A549 (cell line): ENCODE results near the gene NXF3. TPM values are rescaled to one million over a fixed set of nuclear protein-coding genes. Genes with fewer than 3 reads are reported as not detected.
"Not testable (repeated sequence)": the region's sequence is repeated elsewhere in the genome, so short reads cannot be mapped to it uniquely, and the experiment has no call there.

Experiments used
- ATAC-seq, 2 experiments: fragments of 200-7000 bp in 1 of 2; fragments of >200 bp in 1 of 2; cut with Nextera tagmentation in 1 of 2; cut with Tn5 transposase in 1 of 2; 3 replicates each; pipeline versions ENCODE4 v1.8.0 to v1.9.1; 2018 to 2020; ENCODE audit warnings: mild to moderate bottlenecking in 1 of 2, moderate library complexity in 1 of 2
- CTCF ChIA-PET: fragments of 300-600 bp; sonication (Branson Sonifier 250); formaldehyde crosslinking; extraction: SDS; loops from one replicate; lab custom pipeline; 2021; ENCODE audit warnings: antibody characterized with exemption, inconsistent platforms; lab: Yijun Ruan, JAX
- POLR2A ChIA-PET: fragments of 350-600 bp; formaldehyde crosslinking; extraction: SDS; loops from one replicate; lab custom pipeline; 2021; ENCODE audit warnings: antibody characterized with exemption, inconsistent platforms; lab: Yijun Ruan, JAX
- DNase-seq, 2 experiments: peaks; one replicate each; pipeline versions ENCODE4 v3.0.0 to v3.0.0-alpha.2; 2011 to 2016; ENCODE audit warnings: low read depth in 1 of 2, low spot score in 1 of 2
- FAIRE-seq: peaks from 2 replicates; lab custom pipeline; 2011; peaks lifted over from hg19 to GRCh38; lab: Jason Lieb, UNC
- H3K27ac ChIP-seq, 2 experiments: fragments of >200 bp; sonication (Bioruptor Twin); formaldehyde crosslinking; 3 replicates each; pipeline ENCODE4 v1.5.1; 2016 to 2017
- H3K4me1 ChIP-seq: fragments of >200 bp; sonication (Bioruptor Twin); formaldehyde crosslinking; 3 replicates; pipeline ENCODE4 v1.6.1; 2016
- H3K4me2 ChIP-seq: fragments of >200 bp; sonication (Bioruptor Twin); formaldehyde crosslinking; 3 replicates; pipeline ENCODE4 v1.6.1; 2016
- H3K4me3 ChIP-seq: fragments of >200 bp; sonication (Bioruptor Twin); formaldehyde crosslinking; 3 replicates; pipeline ENCODE4 v1.5.1; 2016
- H3K9me3 ChIP-seq: fragments of >200 bp; sonication (Bioruptor Twin); formaldehyde crosslinking; 3 replicates; pipeline ENCODE4 v1.6.1; 2016
- CBX2 ChIP-seq: fragments of 200-600 bp; sonication (generic); IDR thresholded peaks from 2 replicates; pipeline ENCODE4 v1.6.1; 2016; ENCODE audit warnings: low read depth, mild to moderate bottlenecking, borderline replicate concordance
- EHF ChIP-seq: fragments of 250-450 bp; sonication (Bioruptor Pico); IDR thresholded peaks from 2 replicates; pipeline ENCODE4 v1.5.0; 2020; ENCODE audit warnings: mild to moderate bottlenecking
- FOSL2 ChIP-seq, 2 experiments: fragments of 450-650 bp in 1 of 2; fragments of >200 bp in 1 of 2; sonication (Bioruptor Twin) in 1 of 2; formaldehyde crosslinking; IDR thresholded peaks; 2 replicates each; pipeline versions ENCODE4 v1.5.0 to v1.6.1; 2016 to 2020; ENCODE audit warnings: mild to moderate bottlenecking in 1 of 2, moderate library complexity in 1 of 2
- HMGXB4 ChIP-seq: fragments of 250-450 bp; sonication (Bioruptor Pico); IDR thresholded peaks from 2 replicates; pipeline ENCODE4 v1.5.0; 2021; ENCODE audit warnings: mild to moderate bottlenecking, moderate library complexity, borderline replicate concordance
- REST ChIP-seq: fragments of 200-600 bp; sonication (generic); IDR thresholded peaks from 2 replicates; pipeline ENCODE4 v1.6.1; 2016; ENCODE audit warnings: antibody characterized with exemption, mild to moderate bottlenecking, moderate library complexity
- USF2 ChIP-seq: fragments of 450-650 bp; IDR thresholded peaks from 2 replicates; pipeline ENCODE4 v1.6.1; 2014; ENCODE audit warnings: antibody characterized with exemption
- ZFP36 ChIP-seq: fragments of 450-650 bp; IDR thresholded peaks from 2 replicates; pipeline ENCODE4 v1.6.1; 2014; ENCODE audit warnings: borderline replicate concordance; ENCODE audit not compliant: partially characterized antibody
- WGBS: methylation state at CpG from one replicate; pipeline ENCODE4 v1.1.6; 2017; ENCODE audit errors: missing lambda C conversion rate; 5-methylcytosine and 5-hydroxymethylcytosine counted together
- polyA plus RNA-seq, 4 experiments: library from polyadenylated mRNA; depleted of rRNA in 3 of 4; stranded (reverse); fragments of >200 nt; fragmentation: RNase III in 1 of 4; extraction: RNeasy Plus Mini Kit Qiagen cat#74134 plus additional on column Dnase treatment in 1 of 4; gene quantifications; 2 replicates in 3 of 4; 3 replicates in 1 of 4; pipeline ENCODE4 v1.2.3, GENCODE V29; 2011 to 2017
- TF ChIP-seq, protein P1 (sequence below): fragments of >200 bp; sonication (Bioruptor Twin); formaldehyde crosslinking; IDR thresholded peaks from 3 replicates; pipeline ENCODE4 v1.6.1; 2016
- TF ChIP-seq, protein P2 (sequence below): IDR thresholded peaks from 2 replicates; pipeline ENCODE4 v1.6.1; 2012

NXF3 gene
- polyA plus RNA-seq, 2 of the 4 experiments (the other 2 are of a cell fraction) = not detected

DNA sequence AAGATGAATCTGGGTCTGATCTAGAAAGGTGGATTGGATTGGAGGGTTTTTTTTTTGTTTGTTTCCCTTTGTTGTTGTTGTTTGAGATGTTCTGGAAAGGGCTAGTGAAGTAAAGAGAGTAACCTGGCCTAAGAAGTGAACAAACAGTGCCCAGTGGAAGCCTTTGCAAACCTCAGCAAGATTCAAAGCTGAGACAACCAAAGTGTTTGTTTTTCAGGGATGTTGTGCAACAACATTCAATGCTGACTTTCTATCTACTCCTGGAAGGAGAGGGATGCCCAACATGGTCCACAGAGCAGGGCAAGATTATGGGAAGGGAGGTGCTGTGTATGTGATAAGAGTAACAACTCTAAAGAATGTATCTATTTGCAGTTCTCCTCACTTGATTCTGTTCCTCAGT lies 40.3 kb downstream of the NXF3 start:
- Histone ChIP-seq H3K27ac (no peak overlapping the region), H3K9me3 (no peaks in the 10 kb centered on the region), H3K4me3 (no peak overlapping the region), H3K4me2 (no peak overlapping the region), H3K4me1 (no peaks in the 10 kb centered on the region)
- FAIRE-seq (no peak), DNase-seq (no peak), ATAC-seq (no peak)
- ChIA-PET POLR2A (no interaction called here), CTCF (interaction anchor here (0.6 kb wide), 1 partner anchor 242 kb away, joined by 3 read pairs; no protein-coding TSS in a partner anchor)
- TF ChIP-seq CBX2 (no peak), USF2 (no peak), FOSL2 (IDR thresholded peaks at IDR 0.05) (no peak), FOSL2 (CRISPR knock-in tag; IDR thresholded peaks at IDR 0.05) (no peak), ZFP36 (no peak), HMGXB4 (CRISPR knock-in tag) (no peak)
- TF ChIP-seq, protein P1, sequence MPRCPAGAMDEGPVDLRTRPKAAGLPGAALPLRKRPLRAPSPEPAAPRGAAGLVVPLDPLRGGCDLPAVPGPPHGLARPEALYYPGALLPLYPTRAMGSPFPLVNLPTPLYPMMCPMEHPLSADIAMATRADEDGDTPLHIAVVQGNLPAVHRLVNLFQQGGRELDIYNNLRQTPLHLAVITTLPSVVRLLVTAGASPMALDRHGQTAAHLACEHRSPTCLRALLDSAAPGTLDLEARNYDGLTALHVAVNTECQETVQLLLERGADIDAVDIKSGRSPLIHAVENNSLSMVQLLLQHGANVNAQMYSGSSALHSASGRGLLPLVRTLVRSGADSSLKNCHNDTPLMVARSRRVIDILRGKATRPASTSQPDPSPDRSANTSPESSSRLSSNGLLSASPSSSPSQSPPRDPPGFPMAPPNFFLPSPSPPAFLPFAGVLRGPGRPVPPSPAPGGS = no peak
- TF ChIP-seq, protein P2, sequence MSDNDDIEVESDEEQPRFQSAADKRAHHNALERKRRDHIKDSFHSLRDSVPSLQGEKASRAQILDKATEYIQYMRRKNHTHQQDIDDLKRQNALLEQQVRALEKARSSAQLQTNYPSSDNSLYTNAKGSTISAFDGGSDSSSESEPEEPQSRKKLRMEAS = no peak

GRCh38 chrX:103051260-103051789 lies 41.6 kb downstream of the NXF3 start:
- FAIRE-seq (no peak), ATAC-seq (no peak)
- CTCF ChIA-PET = interaction anchor here (0.6 kb wide), 1 partner anchor 154 kb away, joined by 3 read pairs; no protein-coding TSS in a partner anchor

DNA sequence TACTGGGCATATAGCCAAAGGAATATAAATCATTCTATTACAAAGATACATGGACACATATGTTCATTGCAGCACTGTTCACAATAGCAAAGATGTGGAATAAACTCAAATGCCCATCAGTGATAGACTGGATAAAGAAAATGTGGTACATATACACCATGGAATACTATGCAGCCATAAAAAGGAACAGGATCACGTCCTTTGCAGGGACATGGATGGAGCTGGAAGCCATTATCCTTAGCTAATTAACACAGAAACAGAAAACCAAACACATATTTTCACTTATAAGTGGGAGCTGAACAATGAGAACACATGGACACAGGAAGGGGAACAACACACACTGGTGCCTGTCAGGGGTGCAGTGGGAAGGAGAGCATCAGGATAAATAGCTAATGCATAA lies 59.6 kb downstream of the NXF3 start:
- H3K9me3 ChIP-seq, H3K4me2 ChIP-seq, POLR2A ChIA-PET, H3K27ac ChIP-seq, DNase-seq, H3K4me1 ChIP-seq, CTCF ChIA-PET, ATAC-seq, H3K4me3 ChIP-seq: not testable (repeated sequence)
- peak; percentile 73 for FAIRE-seq
- 0% methylated on average over 1 of the region's 1 CpG for WGBS

More at GRCh38 chrX:103051260-103051789, 41.6 kb downstream of the NXF3 start:
- H3K4me3 ChIP-seq = no peak overlapping the region
- no peak overlapping the region for H3K27ac ChIP-seq
- DNase-seq = no peak
- POLR2A ChIA-PET = no interaction called here
- WGBS = 8% methylated on average over 8 of the region's 8 CpGs
- no peaks in the 10 kb centered on the region for H3K4me1 ChIP-seq
- H3K4me2 ChIP-seq = no peak overlapping the region
- no peaks in the 10 kb centered on the region for H3K9me3 ChIP-seq
- no peak for TF ChIP-seq FOSL2 (IDR thresholded peaks at IDR 0.05)
- TF ChIP-seq FOSL2 (CRISPR knock-in tag; IDR thresholded peaks at IDR 0.05) = no peak
- no peak for TF ChIP-seq EHF (CRISPR knock-in tag)
- TF ChIP-seq REST = peak; percentile 16; the same call in 1 of the 2 replicates

Other genes with a start within 250 kb of the NXF3 start
- gene RAB40AL, start 155.9 kb downstream of the NXF3 start, polyA plus RNA-seq (2011; rRNA removed) = 0.48 and 1.1 TPM in 2 replicates
- gene RAB40AL, start 155.9 kb downstream of the NXF3 start, polyA plus RNA-seq (2017; fragmentation: RNase III; extraction: RNeasy Plus Mini Kit Qiagen cat#74134 plus additional on column Dnase treatment) = 0.09 TPM in 2 of 3 replicates, not detected in the other
- not detected in 2 replicates for gene BEX1, start 29.0 kb downstream of the NXF3 start, polyA plus RNA-seq (2011; rRNA removed)
- gene BEX1, start 29.0 kb downstream of the NXF3 start, polyA plus RNA-seq (2017; fragmentation: RNase III; extraction: RNeasy Plus Mini Kit Qiagen cat#74134 plus additional on column Dnase treatment) = not detected in 3 replicates
- 1.7 and 2.4 TPM in 2 replicates for gene BEX4, start 122.0 kb upstream of the NXF3 start, polyA plus RNA-seq (2011; rRNA removed)
- 0.51 to 0.85 TPM (median 0.75 TPM) in 3 replicates for gene BEX4, start 122.0 kb upstream of the NXF3 start, polyA plus RNA-seq (2017; fragmentation: RNase III; extraction: RNeasy Plus Mini Kit Qiagen cat#74134 plus additional on column Dnase treatment)
- gene TCEAL8, start 162.0 kb upstream of the NXF3 start, polyA plus RNA-seq (2011; rRNA removed) = 41.0 and 59.4 TPM in 2 replicates
- gene TCEAL8, start 162.0 kb upstream of the NXF3 start, polyA plus RNA-seq (2017; fragmentation: RNase III; extraction: RNeasy Plus Mini Kit Qiagen cat#74134 plus additional on column Dnase treatment) = 37.1 to 47.9 TPM (median 45.5 TPM) in 3 replicates
- gene TCEAL5, start 183.6 kb upstream of the NXF3 start, polyA plus RNA-seq (2011; rRNA removed) = not detected in 2 replicates
- gene TCEAL5, start 183.6 kb upstream of the NXF3 start, polyA plus RNA-seq (2017; fragmentation: RNase III; extraction: RNeasy Plus Mini Kit Qiagen cat#74134 plus additional on column Dnase treatment) = not detected in 3 replicates
- 16.9 and 19.8 TPM in 2 replicates for gene BEX2, start 217.8 kb upstream of the NXF3 start, polyA plus RNA-seq (2011; rRNA removed)
- 2.5 to 3.2 TPM (median 2.8 TPM) in 3 replicates for gene BEX2, start 217.8 kb upstream of the NXF3 start, polyA plus RNA-seq (2017; fragmentation: RNase III; extraction: RNeasy Plus Mini Kit Qiagen cat#74134 plus additional on column Dnase treatment)
- not detected in 2 replicates for gene TCEAL7, start 237.1 kb upstream of the NXF3 start, polyA plus RNA-seq (2011; rRNA removed)
- not detected in 3 replicates for gene TCEAL7, start 237.1 kb upstream of the NXF3 start, polyA plus RNA-seq (2017; fragmentation: RNase III; extraction: RNeasy Plus Mini Kit Qiagen cat#74134 plus additional on column Dnase treatment)